ENCODE measurements around the gene STK25. TPM values are rescaled to one million over a fixed set of nuclear protein-coding genes. Genes with fewer than 3 reads are reported as not detected.
"Not testable (repeated sequence)": the region's sequence is repeated elsewhere in the genome, so short reads cannot be mapped to it uniquely, and the experiment has no call there.

STK25 gene
- total RNA-seq, 1 donor: 171 TPM

DNA sequence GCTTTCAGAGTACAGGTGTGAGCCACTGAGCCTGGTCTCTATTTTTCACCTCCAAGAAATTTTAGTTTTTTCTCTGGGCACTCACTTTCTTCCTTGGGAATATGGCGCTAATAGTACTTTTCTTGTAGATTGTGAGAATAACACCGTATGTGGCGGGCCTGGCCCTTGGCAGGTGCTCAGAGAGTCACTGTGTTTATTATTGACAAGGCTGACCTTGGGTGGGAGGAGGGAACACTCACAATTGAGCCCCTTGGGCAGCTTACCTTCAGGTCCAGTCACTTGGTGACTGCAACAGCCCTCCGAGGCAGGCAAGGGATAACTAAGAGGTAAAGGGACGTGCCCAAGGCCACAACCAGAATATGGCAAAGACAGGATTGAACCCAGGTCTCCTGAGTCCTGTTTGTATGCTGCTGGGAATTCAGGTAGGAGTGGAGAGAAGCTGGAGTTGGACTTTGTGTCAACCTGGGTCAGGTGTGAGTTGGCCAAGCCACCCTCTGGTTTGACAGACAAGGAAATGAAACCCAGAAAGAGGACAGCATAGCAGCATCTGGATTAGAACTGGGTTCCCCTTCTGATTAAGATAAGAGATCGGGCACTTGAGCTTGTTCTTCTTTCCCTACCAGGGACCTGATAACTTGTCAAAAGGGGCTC, 2.8 kb upstream of the STK25 start:
- DNase-seq (ENCODE audit: low read depth in 2 of 3, low spot score in 2 of 3): no peak

DNA sequence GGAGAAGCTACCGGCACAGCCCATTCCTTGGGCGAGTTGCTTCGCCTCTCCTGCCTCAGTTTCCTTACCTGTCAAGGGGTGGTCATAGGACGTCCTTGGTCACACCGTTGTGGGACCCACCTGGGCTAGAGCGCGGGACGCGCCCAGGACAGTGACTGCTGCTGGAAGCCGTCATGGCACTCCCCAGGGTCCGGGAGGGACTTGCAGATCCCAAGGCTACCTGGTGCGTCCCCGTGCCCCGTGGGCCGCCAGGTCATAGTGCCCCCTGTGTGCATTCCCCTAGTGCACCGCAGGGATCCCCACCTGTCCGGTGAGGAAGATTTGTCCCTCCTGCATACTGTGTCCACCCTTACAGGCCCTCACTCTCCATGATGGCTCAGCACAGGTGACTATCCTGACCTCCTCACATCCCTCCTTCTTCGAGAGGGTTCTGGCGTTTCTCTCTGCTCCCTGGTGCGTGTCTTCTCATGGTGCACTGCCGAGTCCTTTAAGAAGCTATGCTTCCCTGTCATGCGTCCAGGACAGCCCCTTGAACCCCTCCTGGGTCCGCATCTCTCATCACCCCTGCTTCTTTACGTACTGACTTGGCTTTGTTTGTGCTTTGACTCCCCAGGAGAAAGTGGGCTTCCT, 886 bp upstream of the STK25 start:
- DNase-seq (ENCODE audit: low read depth in 2 of 3, low spot score in 2 of 3): no peak

DNA sequence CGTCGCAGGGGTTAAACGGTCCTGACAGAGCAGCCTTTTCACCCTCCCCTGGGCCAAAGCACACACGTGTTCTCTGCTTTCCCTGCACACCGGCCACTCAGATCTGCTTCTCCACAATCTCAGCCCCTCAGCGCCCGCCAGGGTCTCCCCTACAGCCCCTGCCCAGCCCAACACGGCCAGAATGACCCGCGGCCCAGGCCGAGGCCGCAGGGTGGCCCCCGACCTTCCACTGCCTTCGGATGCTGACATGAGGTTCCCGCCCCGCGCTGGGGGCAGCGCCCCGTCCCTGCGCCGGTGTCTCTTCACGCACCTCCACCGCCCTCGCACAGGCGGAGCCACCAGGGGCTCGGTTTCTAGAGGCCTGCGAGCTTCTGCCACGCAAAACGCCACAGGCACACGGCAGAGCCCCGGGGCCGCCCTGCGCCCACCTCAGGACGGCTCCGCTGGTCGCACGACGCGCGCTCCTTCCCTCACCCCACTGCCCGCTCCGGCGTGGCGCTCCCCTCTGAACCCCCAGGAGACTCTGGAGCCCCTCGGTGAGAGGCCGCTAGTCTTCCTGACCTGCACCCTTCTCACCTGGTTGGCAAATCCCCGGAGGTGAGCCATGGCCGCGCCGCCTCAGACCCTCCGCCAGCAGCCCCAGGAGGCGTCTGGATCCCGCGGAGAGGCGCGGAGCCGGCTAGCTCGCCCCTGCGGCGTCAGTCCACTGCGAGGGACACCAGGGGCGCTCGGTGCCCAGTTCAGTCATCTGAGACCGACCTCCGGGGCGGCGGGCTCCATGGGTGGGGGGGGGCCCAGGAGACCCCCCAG, 749 bp downstream of the STK25 start:
- peak; percentile 19 to 64 (median 64) for DNase-seq (ENCODE audit: low read depth in 2 of 3, low spot score in 2 of 3)

DNA sequence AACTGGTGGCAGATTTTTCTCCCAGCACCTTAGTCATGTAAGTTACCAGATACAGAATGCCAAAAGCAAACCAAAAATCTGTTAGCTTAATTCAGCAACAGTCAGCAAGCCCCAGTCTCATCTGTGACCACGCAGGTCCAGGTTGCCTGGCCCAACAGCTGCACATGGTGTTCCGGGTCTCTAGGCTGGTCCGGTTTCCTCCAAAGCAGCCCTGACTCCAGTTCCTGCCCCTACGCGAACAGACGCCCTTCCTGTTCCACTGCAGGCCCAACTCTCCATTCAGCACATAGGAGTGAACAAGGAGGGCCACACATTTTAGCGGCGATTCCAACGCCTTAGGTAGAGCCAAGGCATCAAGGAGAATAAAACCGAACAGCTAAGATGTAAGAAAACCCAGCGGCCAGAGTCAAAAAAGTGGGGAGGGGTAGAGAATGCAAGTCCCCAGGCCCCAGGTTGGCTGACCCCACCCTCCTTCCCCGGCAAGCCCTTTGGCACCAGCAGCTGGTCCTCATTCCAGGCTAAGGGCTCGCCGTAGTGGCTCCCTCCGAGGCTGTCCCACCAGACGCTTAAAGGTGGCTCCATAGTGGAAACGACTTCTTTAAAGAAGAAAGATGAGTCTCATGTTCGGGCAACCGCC, 1.5 kb downstream of the STK25 start:
- DNase-seq (ENCODE audit: low read depth in 2 of 3, low spot score in 2 of 3): no peak

DNA sequence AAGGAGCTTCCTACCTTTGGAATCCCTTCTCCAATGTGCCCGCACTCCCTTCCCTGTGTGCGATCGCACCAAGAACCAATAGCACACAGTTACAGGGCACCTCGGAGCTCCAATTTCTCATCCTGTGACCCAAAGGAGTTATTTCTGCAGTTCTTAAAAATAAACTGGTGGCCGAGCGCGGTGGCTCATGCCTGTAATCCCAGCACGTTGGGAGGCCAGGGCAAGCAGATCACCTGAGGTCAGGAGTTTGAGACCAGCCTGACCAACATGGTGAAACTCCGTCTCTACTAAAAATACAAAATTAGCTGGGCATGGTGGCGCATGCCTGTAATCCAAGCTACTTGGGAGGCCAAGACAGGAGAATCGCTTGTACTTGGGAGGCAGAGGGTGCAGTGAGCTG, 2.1 kb downstream of the STK25 start:
- not testable (repeated sequence) for DNase-seq (ENCODE audit: low read depth in 2 of 3, low spot score in 2 of 3)

DNA sequence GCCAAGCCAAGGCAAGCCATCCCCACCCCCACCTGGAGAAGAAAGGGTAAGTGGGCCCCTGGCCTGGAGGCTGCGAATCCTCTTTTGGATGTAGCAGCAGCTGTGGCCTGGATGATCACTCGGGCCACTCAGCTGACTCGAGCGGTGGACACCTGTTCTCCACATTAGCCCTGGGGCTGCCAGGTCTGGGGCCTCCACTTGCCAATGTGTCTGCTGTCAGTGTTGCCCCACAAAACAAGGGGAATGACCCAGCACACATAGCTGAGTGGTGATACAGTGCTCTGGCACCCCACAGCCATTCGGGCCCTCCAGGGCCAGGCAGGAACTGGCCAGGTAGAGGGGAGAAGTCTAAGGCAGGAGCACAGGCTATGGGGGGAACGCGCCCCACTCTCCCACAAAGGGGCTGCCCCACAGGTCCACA, 2.6 kb downstream of the STK25 start:
- no peak for DNase-seq (ENCODE audit: low read depth in 2 of 3, low spot score in 2 of 3)

DNA sequence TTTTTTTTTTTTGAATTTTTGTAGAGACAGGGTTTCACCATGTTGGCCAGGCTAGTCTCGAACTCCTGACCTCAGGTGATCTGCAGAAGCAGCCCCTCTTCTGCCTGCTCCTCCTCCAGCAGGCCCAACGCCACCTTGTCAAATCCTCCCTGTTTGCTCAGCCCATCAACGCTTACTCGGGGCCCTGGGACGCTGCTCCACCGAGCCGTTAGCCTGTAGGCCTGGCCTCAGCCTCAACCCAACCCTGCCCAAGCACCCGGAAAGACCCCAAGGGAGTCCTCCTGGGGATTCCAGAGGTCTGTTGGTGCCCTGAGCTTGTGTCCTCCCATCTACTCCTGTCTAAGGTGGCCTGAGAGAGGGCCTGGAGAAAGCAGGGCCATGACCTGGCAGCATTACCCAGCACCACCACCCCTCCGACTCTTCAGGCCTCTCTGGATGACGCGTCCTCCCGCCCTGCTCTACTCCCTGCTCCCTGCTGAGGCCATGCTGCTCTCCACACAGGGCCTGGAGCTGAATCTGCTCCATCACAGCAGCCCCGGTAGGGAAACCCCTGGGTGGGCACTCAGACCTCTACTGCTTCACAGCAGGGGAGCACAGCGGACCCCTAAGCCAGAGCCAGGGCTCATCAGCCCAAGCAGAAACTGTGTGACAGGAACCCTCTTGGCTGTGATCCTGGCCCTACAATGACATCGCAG, 3.2 kb downstream of the STK25 start:
- no peak for DNase-seq (ENCODE audit: low read depth in 2 of 3, low spot score in 2 of 3)

DNA sequence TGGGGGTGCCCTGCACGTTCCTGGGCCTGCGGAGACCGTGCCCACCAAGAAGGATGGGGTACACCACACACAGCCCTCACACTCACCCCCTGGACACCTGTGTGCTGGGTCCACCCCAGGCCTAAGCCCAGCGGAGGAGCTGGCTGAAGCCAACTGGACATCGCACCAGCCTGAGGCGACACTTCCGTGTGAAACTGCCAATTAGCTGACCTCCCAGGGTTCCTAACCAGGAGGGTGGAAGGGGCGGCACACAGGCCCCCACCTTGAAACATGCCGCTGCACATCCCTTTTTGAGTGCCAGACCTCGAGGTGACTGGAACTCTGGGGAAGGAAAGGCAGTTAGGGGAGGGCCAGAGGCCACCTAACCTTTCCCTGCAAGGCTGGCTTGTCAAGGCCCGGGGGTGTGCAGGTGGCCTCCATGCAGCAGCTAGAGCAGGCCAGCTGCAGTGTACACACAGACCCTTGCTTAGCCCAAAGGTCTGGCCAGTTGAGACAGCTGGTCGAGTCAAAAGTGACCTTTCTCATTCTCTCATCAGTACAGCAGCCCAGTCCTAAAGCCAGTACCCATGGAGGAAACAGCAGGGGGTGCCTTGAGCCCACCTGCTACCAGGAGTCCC, 4.5 kb downstream of the STK25 start:
- no peak for DNase-seq (ENCODE audit: low read depth in 2 of 3, low spot score in 2 of 3)

DNA sequence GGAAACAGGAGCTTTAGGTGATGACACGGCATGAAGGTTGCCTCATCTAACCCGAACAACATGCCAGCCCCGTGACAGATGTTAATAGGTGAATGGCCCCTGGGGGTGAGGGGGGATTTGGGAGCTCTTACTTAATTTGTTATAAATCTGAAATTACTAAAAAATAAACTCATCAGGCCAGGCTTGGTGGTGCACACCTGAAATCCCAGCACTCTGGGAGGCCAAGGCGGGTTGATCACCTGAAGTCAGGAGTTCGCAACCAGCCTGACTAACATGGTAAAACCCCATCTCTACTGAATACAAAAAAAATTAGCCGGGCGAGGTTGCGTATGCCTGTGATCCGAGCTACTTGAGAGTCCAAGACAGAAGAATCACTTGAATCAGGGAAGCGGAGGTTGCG, 6.1 kb downstream of the STK25 start:
- DNase-seq (ENCODE audit: low read depth in 2 of 3, low spot score in 2 of 3): no peak

DNA sequence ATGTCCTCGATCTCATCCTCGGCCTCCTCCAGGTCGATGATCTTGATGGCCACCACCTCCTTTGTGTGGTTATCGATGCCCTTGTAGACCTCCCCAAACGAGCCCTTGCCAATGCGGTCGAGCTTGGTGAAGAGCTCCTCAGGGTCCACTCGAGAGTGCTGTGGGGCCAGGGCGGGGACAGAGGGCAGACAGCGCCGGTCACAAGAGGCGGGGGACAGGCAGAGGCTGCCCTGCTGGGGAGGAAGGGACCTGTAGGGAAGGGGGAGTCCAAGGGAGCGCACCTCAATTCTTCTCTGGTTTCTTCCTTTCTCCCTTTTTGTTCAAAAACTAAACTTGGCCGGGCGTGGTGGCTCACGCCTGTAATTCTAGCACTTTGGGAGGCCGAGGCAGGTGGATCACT, 6.8 kb downstream of the STK25 start:
- no peak for DNase-seq (ENCODE audit: low read depth in 2 of 3, low spot score in 2 of 3)

DNA sequence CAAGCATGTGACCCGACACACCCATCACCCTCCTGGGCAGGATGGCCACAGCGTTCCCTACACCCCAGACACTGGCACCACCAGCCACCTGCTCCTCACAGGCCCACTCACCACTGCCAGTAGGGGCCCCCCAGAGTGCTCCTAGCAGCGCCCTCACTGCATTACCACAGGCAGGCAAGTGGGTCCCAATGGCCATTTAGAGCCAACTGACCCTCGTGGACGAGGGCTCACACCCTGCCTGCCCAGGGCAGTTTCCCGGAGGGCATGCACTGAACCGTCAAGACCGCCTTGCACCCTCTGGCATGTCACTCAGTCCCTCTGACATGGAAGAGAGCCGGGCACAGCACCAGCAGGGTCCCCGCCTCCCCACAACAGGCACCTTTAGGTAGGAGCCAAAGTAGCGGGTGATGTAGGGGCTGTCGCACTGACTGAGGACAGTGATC, 7.3 kb downstream of the STK25 start:
- no peak for DNase-seq (ENCODE audit: low read depth in 2 of 3, low spot score in 2 of 3)

DNA sequence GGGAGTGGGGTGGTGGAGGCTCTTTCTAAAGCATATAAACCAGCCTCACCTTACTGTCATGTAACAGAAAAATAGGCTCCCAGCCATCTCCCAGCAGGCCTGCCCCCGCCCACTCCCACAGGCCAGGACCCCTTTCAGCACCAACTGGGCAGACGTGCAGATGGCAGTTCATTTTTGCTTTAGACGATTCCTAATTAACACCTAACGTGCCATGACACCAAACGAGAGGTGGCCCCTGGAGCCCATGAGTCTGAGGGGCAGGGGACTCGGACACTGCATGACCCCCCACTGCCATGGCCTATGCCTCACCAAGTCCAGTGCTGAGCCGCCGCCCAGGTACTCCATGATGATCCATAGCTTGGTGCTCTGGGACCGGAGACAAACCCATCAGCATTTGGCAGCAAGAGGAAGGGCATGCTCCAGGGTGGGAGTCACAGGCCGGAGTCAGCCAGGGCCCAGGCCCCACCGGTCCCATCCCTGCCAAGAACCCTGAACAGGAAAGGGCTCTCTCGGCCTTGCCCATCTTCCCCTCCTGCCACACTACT, 7.9 kb downstream of the STK25 start:
- DNase-seq (ENCODE audit: low read depth in 2 of 3, low spot score in 2 of 3): no peak

DNA sequence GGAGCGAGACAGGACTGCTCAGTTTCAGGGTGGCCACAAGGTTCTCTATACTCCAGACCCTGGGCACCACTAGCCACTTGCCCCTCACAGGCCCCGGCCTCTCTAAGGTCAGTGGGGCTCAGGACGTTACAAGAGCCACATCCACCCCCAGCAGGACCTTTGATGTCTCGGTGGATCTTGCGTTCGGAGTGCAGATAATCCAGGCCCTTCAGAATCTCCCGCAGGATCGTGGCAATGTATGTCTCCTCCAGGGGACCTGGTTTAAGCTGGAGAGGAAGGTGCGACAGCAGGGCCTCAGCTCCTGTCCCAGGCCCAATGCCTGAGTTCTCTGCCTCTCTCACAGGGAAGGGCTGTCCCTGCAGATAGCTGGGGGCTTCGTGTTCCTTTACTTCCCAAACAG, 8.4 kb downstream of the STK25 start:
- DNase-seq (ENCODE audit: low read depth in 2 of 3, low spot score in 2 of 3): no peak

DNA sequence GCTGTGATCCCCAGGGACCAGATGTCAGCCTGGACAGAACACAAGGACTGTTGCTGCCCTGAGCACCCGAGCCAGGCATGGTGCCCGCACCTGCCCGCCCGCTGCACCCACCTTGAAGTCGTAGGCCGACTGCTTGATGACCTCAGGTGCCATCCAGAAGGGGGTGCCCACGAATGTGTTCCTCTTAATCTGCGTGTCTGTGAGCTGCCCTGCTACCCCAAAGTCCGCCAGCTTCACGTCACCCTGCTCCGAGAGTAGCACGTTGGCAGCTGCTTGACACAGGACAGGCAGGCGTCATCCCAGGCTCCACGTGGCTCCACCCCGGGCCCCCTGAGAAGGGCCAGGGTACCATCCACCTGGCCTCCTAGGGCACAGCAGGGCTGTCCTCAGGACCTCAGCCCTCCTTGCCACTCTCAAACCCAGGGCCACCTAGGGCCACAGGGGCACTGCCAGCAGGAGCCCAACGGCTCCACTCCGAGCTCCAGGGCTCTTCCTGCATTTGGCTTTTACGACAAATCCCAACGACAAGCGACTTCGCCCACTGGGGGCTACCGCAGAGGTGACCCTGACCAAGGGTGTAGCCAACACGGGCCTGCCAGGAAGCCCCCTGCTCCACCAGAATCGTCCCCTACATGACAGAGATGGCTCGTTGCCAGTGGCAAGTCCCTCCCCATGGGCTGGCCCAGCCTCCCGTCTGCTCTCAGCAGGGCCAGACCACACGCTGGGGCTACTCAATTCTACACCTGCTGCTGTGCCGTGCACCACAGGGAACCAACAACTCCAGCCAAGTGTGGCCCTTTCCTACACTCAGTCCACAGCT, 9.0 kb downstream of the STK25 start:
- no peak for DNase-seq (ENCODE audit: low read depth in 2 of 3, low spot score in 2 of 3)

DNA sequence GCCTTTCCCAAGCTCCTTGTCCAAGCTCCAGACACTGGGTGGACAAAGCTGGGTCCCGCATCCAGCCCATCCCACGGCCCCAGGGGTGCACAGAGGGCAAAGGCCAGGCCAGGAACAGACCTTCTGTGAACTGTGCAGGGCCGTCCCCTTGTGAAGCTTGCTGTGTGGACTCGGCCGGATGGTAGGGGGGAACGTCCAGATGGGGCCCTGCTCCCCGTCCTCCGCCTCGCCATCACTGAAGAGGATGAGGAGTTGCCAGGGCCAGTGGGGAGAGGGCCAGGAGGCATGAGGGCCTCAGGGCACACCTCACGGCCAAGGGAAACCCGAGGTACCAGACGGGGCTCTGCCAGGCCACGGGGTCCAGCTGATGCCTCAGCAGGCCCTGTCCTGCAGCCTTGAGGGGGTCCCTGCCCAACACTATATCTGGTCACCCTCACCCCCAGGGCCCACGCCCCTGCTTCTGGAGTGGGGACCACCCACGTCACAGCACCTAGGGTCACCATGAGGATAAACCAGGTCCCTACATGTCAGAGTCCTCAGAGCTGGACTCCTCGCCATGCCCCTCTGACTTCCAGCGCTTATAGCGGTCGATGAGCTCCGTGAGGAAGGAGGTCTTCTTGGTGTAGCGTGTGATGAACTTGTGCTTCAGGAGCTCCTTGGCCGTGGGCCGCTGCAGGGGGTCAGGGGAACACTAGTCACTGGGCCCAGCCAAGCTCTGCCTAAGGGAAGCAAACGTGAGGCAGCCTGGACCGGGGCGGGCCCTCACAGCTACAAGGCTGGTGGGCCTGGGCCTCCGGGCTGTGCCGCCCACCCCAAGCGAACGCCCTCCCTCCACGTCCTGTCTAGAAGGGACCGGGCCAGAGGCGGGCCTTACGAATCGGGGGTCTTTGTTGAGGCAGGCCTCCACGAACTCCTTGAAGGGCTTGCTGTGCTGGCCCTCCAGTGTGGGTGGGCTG, 10.0 kb downstream of the STK25 start:
- DNase-seq (ENCODE audit: low read depth in 2 of 3, low spot score in 2 of 3): no peak

DNA sequence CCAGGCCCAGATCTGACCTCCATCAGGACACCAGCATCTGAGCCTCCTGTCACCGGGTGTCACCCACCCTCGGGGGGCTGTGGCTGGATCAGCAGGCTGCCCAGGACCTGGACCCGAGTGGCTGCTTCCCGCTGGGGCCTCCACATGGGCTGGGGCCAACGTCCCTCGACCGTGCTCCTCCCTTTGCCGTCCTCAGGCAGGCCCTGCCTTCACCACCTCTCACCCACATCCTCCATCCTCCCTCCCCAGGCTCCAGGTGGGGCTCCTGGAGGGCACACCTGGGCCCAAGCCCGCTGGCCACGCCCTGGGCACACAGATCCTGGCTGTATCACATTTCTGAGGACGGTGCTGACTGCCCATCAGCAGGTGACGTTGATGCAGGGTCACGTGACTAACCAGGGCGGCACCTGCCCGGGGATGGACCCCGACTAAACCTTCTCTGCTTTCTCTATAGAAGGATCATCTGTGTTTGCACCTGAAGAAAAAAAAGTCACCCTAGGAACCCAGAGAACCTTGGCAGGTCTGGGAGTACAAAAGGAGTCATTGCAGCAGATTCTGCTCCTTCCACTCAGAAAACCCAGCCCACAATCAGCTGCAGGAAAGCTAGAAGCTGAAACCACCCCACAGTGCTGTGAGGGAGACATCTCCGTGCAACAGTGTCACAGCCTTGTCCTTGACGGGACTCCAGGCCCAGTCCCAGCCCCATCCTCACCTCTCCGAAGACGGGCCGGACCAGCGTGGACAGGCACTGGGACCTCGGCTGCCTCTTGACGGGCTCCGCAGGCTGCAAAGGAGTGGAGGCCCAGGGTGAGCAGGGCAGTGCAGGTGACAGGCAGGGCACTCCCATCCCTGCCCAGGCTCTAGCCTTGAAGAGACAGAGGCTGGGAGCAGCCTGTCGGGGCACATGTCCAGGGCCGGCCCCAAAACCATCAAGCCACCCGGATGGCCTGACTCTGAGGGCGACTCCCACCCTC, 11.2 kb downstream of the STK25 start:
- DNase-seq (ENCODE audit: low read depth in 2 of 3, low spot score in 2 of 3): no peak

All from hematopoietic multipotent progenitor cell (in vitro differentiated cells).